K562 treated with DMSO at 1 percent for 48 hours (cell line): Measurements from ENCODE around the gene GBX2. TPM values are rescaled to one million over a fixed set of nuclear protein-coding genes. Genes with fewer than 3 reads are reported as not detected.

Experiments used
- total RNA-seq: library from RNA; unstranded; fragments of 300-600 nt; gene quantifications from 2 replicates; pipeline ENCODE4 v1.2.3, GENCODE V29; 2022; ENCODE audit warnings: low replicate concordance; ENCODE audit errors: extremely low read depth

Gene GBX2
- not detected in 2 replicates for total RNA-seq

GRCh38 chr2:236168110-236169080 lies at the start of gene GBX2:
Gene GBX2, minus strand, starts transcription at chr2:236168386. Its CDS starts 415 bp downstream, at chr2:236167971.

Other genes with a start within 250 kb of the GBX2 start
- gene ASB18, start 96.0 kb upstream of the GBX2 start, total RNA-seq = not detected in 2 replicates